Nephron progenitor cell (in vitro differentiated cells): ENCODE data around the gene ZNF311.

Experiments
- DNase-seq: peaks from one replicate; pipeline ENCODE4 v3.0.0; 2021
- H3K27ac Mint-ChIP-seq: 2 replicates; pipeline ENCODE4 v1.8.0; 2021; ENCODE audit warnings: mild to moderate bottlenecking, moderate library complexity, mixed read lengths
- H3K27me3 Mint-ChIP-seq: 2 replicates; pipeline ENCODE4 v1.8.0; 2021; ENCODE audit warnings: mild to moderate bottlenecking, low read depth, mixed read lengths; ENCODE audit not compliant: poor library complexity
- H3K36me3 Mint-ChIP-seq: 2 replicates; pipeline ENCODE4 v1.8.0; 2021; ENCODE audit warnings: low read depth, mixed read lengths
- H3K4me1 Mint-ChIP-seq: 2 replicates; pipeline ENCODE4 v1.8.0; 2021; ENCODE audit warnings: mixed read lengths
- H3K4me3 Mint-ChIP-seq: 2 replicates; pipeline ENCODE4 v1.8.0; 2021; ENCODE audit warnings: mild to moderate bottlenecking, moderate library complexity, mixed read lengths
- H3K9me3 Mint-ChIP-seq: 2 replicates; pipeline ENCODE4 v1.8.0; 2021; ENCODE audit warnings: mild to moderate bottlenecking, moderate library complexity, mixed read lengths
- CTCF ChIP-seq: fragments of 200-600 bp; sonication (generic); IDR thresholded peaks from 2 replicates; pipeline ENCODE4 v1.5.0; 2021; ENCODE audit warnings: antibody characterized with exemption

ZNF311 gene

GRCh38 chr6:28947067-28947765 lies 57.9 kb downstream of the ZNF311 start:
- peak overlapping the region; percentile 0 for H3K27ac Mint-ChIP-seq
- peaks cover 12% of the 10 kb centered on the region for H3K36me3 Mint-ChIP-seq
- H3K9me3 Mint-ChIP-seq: peaks cover 34% of the 10 kb centered on the region
- no peaks in the 10 kb centered on the region for H3K27me3 Mint-ChIP-seq
- no peak for DNase-seq
- peaks cover 45% of the 10 kb centered on the region for H3K4me1 Mint-ChIP-seq
- no peak overlapping the region for H3K4me3 Mint-ChIP-seq
- no peak for TF ChIP-seq CTCF

- H3K4me3 Mint-ChIP-seq: no peak overlapping the region
- H3K27ac Mint-ChIP-seq: no peak overlapping the region
- peaks cover 12% of the 10 kb centered on the region for H3K36me3 Mint-ChIP-seq
- TF ChIP-seq CTCF: no peak
- peaks cover 25% of the 10 kb centered on the region for H3K9me3 Mint-ChIP-seq
- H3K27me3 Mint-ChIP-seq: peaks cover 4% of the 10 kb centered on the region
- peaks cover 55% of the 10 kb centered on the region for H3K4me1 Mint-ChIP-seq
- DNase-seq: no peak
Observed at GRCh38 chr6:28945349-28945748, 59.8 kb downstream of the ZNF311 start.
